Hepatic stellate cell (primary cell): ENCODE results near the gene TMEM63A.

Experiments
- DNase-seq: peaks from one replicate; pipeline ENCODE4 v3.0.0; 2011; ENCODE audit warnings: low spot score

TMEM63A gene

DNA sequence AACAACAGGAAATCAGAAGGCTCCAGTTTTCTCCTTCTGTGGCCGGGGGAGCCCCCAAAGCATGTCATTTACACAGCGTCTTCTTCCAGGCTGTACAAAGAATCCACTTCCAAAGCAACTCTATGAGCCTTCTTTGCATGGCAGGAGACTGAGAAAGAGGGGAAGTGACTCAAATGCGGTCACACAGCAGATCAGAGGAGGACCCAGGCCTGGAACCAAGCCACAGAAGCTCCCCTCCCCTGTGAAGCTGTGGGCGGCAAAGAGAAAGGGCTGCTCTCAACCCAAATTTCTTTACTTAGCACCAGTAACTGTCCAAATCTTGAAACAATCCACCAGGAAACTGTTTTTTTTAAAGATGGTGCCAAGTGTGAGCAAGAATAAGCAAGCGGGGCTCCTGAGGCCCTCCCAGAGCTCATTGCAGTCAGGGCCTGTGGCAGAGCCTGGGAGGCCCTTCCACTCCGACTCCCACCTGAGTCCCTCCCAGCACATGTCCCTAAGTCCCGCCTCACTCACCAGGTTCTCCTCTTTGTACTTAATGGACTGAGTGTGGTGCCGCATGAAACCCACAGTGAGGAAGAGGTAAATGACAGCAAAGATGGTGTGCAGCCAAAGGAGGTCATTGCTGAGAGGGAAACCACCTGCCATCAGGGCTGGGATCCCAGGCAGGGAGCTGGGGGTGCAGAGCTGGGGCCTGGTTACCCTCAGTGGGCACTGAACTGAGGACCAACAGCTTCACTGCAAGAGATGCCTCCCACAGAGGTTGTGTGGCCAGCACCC lies 15.9 kb downstream of the TMEM63A start:
- DNase-seq, result peak; percentile 71

DNA sequence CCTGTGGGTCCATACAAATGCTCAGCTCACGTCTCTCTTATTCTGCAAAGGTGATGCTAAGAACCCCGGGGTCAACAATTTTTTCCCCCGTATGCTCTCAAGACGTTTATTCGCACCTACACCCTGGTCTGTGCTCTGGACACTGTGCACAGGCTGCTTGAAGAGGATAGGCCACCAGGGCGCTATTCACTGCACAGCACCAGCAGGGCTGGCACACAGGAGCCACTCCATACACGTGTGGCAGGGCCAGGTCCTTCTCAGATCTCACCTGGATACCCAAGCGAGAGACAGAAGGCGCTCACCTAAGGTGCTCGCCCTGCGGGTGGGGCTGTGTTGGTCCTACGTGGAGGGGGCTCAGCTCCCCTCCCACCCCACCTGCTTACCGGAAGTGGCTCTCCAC lies 16.7 kb downstream of the TMEM63A start:
- DNase-seq, result no peak

DNA sequence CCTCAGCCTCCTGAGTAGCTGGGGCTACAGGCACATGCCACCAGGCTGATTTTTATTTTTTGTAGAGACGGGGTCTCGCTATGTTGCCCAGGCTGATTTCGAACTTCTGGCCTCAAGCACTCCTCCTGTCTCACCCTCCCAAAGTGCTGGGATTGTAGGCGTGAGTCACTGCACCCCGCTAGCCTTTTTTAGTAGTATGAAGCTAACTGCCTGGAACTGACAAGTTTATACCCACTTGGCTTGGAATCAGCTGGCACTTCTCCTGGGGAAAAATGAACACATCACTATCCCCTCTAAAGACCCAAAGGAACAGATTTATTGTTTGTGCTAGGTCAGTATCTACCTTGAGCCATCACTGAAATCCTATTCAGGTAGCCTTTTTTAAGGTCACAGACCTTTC lies 19.0 kb downstream of the TMEM63A start:
- no peak for DNase-seq

DNA sequence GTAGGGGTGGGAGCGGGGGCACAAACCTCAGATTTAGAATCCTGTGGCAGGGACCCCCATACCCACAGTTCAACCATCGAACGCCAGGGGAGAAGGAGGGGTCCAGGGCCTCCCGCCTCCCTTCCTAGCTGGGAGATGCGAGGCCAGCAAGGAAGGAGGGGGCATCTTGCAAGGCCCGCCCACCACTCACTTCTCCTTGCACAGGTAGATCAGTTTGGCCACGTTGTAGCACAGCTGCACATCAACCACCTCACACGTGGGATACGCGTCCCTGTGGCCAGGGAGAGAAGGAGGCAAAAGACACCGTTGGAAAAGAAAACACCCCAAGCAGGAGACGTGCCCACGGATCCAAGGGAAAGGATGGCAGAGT lies 19.6 kb downstream of the TMEM63A start:
- no peak for DNase-seq

DNA sequence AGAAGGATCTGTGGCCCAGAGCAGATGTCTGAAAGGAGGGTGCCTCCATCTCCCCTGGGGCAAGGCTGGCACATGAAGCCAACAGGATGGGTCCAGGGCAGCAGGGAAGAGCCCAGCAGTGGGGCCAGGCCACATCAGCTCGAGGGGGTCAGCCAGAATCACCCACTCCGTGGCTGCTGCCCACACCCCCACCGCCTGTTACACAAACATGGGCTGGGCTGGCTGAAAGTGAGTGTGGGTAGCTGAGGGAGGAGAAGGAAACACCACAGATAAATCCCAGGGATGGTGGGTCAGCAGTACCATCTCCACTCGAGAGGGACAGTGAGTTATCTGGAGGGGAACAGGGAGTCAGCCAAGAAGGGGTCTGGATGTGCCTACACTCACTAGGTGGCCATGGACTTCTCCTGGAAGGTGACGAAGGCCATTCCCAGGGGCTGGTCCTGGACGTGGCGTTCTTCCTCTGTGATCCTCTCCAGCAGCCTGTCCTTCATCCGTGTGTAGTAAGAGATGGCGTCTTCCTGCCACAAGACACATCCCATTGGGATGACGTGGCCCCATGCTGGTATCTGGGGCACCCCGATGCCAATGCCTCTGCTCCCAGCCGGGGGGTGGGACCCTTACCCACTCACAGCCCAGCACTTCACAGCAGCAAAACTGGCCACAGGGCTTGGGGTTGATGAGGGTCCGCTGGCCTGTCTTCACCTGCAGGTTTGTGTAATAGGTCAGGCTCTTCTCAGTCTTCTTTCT lies 20.2 kb downstream of the TMEM63A start:
- DNase-seq, result no peak

DNA sequence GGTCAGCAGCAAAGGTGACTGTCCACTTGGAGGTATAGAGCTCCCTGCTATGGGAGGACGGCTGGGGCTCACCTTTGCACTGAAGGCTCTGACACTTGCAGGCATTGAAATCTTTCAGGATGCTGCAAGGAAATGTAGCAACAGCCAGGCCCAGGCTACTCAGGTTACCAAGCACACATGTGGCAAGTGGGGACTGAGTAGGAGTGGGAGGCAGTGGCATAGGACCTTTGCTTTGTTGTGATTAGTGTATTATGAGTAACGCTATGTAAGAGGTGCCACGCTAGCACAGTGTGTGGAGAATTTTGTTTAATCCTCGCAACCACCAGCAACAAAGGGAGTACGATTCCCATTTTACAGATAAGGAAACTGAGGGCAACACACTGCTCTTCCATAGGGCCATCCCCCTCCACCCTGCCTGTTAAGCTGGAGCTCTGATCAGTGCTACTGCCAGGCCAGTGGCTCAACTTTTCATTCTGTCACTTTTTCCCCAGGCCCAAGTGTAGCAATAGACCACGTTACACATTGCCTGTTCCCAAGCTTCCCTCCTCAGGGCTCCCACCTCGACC lies 21.2 kb downstream of the TMEM63A start:
- no peak for DNase-seq

DNA sequence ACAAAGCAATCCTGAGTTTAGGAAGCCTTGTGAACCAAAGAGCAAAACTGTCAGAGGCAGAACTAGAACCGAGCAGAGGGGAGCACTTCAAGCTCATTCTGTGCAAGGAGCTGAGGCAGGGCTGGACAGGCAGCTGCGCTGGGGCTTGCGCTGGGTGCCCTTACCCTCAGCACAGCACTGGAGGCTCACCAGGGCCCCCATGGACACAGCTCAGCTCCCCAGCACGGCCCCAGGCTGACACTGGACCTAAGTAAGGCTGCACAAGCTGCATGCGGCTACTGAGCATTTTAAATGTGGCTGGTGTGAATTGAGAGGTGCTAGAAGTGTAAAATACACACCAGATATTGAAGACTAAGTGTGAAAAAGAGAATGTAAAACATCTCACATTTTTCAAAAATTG lies 22.1 kb downstream of the TMEM63A start:
- no peak for DNase-seq

DNA sequence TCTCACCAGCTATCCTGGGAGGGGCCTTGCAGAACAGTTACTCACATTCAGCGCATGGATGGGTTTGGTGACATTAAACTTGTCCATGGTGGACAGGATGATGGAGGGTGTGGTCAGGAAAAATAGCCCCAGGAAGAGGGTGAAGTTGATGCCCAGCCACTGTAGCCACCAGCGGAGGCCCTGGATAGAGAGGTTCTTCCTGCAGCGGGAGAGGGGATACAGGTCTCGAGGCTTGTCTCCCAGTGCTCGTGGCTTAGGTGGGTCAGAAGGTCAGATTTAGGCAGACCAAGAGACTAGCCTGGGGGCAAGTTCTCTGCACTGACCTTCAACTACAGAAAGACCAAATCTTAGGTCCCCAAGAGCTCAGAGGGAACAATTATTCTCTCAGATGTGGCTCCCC lies 23.0 kb downstream of the TMEM63A start:
- no peak for DNase-seq

DNA sequence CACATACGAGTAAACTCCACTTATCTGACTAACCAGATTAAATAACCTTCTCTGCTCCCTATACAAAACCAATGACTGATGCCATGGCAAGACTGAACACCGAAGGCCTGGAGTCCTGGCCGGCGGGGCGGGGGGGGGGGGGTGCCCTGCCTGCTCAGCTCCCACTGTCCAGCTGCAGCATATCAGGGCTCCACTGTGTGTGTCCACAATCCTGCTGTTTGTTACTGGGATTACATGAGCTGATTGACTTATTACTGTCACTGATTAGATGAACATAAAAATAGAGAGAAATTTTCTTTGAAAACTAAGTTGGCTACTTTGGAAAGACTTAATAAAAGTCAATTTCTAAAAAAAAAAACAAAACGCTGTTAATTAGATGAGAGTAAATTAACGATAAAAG lies 24.9 kb downstream of the TMEM63A start:
- DNase-seq, result no peak

DNA sequence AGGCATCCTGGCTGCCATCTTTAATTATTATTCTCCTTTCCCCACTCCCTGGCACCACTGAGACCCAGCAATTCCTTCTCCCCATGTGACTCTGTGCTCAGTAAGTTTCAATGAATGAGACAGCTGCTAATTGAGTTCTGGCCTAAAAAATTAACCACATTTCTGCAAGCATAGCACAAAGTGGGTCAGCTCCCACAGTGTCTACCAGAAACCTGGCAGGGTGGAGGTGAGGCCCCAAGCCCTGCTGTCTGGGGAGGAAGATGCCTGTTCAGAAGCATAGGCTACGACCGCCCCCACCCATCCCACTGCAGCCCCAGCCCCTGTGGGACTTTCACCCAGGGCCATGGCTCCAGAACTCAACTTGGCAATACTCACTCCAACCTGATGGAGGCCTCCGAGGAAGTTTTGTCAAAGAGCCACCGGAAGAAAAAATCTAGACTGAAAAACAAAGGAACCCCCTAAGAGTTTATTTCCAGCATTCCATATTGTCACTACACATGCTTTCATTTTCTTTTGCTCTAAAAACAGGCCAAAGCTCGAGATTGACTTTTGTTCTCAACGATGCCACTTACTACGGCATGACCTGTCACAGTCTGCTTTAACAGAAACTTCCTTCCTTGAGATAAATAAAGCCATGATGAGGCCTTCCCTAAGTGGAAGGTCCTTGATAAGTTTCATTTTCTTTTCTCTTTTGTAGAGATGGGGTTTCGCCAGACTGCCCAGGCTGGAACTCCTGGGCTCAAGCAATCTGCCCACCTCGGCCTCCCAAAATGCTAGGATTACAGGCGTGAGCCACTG lies 26.5 kb downstream of the TMEM63A start:
- no peak for DNase-seq

DNA sequence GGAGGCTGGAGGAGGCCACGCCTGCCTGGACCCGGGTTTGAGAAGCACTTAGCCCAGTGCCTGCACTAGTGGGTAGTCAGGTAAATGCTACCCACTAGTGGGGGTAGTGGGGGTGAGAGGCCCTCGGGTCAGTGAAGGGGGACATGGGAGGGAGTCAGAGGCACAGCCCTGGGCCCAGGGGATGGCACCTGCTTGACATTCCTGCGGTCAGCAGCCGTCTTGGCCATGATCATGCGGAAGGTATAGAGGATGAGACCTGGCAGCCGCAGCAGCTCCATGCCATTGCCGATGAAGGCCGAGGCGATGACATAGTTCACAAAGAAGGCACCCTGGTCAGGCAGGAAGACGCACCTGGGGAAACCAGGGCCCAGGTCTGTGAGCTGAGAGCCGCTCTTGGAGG lies 28.7 kb downstream of the TMEM63A start:
- DNase-seq, result no peak

DNA sequence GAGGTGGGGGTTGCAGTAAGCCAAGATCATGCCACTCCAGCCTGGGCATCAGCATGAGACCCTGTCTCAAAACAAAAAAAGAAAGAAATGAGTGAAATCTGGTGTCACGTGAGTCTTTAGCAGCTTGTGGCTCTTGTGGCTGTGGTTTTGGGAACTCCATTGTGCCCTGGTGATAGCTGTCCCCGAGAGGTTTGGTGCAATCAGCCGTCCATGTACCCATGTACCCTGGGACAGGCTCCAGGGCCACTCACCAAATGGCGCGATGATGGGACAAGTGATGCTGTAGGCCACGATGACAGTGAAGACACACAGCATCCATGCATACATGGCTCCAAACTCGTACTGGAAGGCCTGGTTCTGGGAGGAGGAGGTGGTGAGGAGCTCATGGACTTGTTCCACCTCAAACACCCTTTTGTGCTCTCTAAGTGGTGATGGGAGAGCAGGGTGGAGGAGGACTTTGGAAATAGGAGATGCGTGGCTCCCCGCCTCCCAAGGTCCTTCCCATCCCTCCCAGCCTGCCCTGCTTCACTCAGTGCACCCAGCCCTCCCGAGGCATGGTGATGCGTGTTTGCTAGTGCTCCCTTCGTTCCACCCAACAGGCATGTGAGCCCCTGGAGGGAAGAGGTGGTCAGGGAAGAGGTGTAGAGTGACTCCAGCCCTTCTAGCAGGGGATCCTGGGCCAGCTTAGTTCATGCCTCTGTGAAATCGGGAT lies 29.6 kb downstream of the TMEM63A start:
- DNase-seq, result no peak

DNA sequence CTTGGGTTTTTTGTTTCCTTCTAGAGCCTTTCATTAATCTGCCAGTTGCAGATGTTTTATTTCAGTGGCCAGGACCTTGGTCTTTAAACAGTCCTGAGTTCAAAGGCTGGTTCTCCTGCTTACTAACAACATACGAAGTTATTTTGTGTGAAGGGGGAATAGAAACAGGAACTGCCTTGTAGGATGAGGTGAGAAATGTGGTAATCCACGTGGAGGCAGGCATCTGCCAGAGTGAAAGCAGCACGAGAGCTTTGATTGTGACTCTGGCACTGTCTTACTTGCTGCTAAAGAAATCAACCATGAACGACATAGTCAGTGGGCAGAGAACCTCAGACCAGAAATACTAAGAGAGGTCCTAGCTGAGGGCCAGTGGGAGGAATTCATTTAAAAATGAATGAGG lies 30.4 kb downstream of the TMEM63A start:
- no peak for DNase-seq

DNA sequence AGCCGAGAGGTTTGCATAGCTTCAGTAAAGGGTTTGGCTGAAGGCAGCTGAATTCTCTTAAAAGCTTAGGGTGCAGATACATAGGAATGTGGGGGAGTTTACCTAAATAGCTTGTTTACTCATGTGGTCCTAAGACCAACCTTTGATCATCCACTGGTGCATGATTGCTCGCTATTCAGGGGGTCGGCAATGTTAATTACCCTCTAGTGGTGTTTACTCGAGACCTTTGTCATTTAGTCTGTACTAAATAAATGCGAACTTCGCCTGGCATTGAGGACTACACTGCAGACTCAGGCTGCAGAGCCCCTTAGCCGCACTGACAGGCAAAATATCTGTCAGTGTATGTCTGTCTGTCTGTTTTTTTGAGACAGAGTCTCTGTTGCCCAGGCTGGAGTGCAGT lies 31.8 kb downstream of the TMEM63A start:
- no peak for DNase-seq

DNA sequence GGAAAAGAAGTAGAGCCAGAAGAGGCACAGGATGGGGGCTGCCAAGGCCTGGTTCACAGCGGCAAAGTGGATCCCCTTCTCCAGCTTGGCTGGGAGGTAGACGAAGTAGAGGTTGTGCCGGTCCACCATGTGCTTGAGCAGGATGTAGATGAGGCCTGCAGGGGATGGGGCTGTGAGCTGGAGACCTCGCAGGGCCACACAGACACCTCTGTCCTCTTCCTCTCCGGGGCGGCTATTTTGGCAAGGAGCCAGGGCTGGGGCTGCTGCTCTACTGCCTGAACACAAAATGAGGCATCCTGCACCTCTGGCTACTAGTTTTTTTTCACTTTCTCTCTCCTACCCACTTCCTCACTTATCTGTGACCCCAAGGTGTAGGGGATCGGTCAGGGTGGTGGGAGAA lies 32.3 kb downstream of the TMEM63A start:
- no peak for DNase-seq

DNA sequence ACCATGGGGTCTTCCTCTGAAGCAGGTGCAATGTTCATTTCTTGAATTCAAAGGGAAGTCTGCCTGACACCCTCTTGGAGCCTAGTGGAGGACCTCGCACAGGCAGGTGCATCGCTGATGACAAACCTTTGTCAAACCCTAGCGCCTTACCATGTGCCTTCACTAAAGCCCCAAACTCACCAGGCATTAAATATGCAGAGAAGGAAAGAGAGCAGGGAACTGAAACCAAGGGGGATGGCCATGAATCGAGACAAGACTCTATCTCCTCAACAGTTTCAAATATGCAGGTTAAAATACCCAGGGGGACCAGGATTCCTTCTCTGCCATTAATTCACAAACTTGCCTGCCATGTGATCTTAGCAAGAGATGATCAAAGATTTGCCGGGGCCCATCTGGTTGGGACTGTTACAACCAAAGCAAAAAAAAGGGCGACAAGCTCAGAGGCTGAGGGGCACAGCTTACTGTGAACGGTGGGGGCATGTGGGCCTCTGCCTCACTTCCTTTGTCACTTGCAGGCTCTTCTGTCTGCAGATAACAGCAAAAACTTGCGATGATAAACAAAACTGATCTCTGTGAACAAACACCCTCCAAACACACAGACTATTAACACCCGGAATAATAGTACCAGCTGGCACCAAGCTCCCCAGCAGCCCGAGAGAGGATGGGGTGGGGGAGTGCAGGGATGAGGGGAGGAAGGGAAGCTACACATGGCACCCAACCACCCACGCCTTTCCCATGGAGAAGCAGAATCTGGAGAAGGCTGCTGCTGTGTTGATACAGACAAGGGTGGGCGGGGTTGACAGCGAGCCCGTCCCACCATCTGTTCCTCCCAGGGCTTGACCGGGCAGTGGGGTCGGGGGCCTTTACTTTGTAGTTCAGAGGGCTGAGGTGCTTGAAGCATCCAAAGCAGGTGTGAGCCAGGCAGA lies 33.9 kb downstream of the TMEM63A start:
- no peak for DNase-seq

DNA sequence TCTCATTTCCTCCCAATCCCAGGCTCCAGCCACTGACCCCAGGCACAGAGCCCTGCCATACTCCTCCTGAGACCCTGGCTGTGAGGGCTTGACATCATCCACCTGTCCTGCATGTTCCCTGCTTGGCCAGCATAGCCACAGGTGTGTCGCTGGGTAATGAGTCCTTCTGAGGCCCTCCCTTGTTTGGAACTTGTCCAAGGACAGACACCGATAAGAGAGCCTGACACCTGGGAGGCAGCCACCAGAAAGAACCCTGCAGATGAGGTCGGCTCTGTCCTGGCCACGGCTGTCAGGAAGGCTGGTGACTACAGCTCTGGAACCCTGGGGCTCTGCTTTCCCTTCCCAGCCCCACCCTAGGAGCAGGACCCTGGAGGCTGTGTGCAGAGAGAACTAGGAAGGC lies 34.6 kb downstream of the TMEM63A start:
- no peak for DNase-seq

DNA sequence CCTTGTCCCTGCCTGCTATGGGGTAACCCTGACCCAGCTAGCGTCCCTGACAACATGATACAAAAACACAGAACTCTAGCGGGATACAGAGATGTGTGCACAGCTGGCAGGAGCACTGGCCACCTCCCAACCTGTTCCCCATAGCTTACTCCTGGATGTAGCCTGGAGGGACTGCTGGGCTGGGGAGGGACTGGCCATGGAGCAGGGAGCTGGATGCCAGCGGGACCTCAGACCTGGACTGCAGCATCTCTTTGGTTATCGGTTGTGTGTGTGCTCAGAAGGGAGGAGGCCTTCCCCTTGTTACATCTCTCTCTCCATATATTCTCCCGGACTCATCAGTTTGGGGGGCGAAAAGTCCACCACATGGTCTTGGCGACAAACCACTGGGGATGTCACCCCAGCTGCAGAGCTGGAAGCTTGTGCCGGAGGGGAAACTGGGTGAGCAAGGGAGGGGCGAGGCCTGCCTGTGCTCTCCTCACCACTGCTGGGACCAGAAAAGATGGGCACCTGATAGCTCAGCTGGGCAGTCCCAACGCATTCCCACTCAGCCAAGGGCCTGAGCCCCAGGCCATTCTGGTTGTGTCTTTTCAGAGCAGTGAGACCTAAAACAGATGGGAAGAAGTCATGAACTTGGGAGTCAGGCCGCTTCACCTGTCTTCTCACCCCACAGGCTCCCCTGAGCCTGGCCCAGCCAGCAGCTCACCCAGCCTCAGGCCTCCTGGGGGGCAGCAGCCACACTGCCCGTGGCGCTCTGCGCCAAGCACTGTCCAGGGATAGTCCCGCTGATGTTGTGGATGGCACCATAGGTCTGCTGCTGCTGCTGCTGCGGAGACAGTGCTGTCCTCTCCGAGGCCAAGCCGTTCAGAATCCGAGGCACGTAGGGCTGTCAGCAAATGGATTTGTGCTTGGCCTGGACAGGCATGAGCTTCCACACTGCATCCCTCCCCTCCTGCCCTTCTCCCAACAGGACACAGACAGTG lies 35.6 kb downstream of the TMEM63A start:
- no peak for DNase-seq

DNA sequence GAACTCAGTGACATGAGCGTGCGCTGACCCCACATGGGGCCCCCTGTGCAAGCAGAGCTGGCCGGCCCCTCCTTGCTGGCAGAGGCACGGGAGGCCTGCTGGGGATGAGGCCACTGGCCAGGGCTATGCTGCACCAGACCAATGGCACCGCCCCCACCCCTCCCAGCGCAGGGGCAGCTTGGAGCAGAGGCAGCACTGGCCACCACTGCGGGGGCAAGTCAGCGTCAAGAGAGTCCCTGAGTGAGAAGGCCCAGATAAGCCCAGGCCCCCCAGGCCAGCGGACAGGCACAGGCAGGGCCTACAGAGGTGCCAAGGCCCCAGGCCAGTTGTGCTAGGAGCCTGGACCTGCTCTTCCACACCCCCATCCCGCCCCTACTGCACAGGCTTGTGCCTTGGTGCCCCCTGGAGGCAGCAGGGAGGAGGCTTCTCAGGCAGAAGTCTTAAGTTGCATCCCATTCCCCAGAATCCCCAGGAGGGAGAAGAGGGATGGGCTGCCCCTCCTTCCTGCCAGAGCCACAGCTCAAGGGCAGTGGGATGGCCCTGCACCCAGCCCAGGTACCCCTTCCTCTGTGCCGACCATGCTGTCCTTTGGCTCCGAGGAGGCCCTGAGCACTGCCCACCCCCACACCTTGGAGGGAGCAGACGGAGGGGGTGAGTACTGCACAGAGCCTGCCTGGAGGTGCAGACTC lies 36.5 kb downstream of the TMEM63A start:
- DNase-seq, result peak; percentile 84
